ENCODE results near the gene TEX13D.

TEX13D gene

DNA sequence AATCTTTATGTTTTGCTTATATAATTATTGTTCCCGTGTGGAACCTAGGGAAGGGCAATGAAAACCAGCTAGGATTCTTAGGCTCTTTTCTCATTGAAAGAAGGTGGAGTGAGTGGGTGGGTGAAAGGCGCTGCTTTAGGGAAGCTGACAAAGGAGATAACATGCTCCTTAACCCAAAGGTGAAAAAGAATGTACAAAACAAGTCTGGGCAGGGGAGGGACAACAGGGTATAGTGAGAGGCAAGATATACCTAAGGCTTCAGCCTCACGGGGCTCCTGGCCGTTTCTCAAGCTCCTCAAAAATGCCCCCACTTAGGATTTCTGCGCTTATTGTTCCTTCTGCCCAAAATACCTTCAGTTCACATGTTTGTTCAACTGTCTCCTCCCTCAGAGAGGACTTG, 15.7 kb downstream of the TEX13D start:
- DNase-seq (ENCODE audit: low spot score) = no peak
- in situ Hi-C loops (cut with MboI; ENCODE audit: low sequenced_read_pairs, unreplicated experiment) = no loop called here
- TF ChIP-seq, protein P1, sequence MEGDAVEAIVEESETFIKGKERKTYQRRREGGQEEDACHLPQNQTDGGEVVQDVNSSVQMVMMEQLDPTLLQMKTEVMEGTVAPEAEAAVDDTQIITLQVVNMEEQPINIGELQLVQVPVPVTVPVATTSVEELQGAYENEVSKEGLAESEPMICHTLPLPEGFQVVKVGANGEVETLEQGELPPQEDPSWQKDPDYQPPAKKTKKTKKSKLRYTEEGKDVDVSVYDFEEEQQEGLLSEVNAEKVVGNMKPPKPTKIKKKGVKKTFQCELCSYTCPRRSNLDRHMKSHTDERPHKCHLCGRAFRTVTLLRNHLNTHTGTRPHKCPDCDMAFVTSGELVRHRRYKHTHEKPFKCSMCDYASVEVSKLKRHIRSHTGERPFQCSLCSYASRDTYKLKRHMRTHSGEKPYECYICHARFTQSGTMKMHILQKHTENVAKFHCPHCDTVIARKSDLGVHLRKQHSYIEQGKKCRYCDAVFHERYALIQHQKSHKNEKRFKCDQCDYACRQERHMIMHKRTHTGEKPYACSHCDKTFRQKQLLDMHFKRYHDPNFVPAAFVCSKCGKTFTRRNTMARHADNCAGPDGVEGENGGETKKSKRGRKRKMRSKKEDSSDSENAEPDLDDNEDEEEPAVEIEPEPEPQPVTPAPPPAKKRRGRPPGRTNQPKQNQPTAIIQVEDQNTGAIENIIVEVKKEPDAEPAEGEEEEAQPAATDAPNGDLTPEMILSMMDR (IDR thresholded peaks at IDR 0.05; ENCODE audit: borderline replicate concordance, control extremely low read depth, extremely low read depth, insufficient read depth, missing control alignments) = no peak

DNA sequence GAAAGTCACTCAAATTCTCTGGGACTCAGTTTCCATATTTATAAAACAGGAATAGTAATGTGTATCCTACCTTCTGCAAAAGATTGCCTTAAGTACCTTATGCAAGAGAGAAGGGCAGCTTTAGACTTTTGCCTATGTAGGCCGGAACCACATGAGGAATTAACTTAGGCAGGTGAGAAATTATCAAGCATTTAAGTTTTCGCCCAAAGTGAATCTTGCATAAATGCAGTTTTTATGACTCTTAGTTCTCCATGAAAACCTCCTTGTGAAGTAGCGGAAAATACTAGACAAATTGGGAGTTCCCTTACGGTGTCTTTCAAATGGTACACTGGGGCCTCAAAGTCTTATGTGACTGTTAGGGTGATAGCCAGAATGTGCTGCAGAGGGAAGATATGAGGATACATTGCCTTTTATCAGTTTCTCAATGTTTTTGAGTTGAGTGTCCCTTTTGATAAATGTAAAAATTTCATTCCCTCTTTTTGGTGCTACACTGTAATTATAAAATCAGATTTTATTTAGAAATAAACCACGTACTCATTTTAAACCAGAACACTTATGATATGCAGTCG, 16.5 kb downstream of the TEX13D start:
- no peak for DNase-seq (ENCODE audit: low spot score)
- TF ChIP-seq, protein P1 (IDR thresholded peaks at IDR 0.05; ENCODE audit: borderline replicate concordance, control extremely low read depth, extremely low read depth, insufficient read depth, missing control alignments) = no peak
- in situ Hi-C loops (cut with MboI; ENCODE audit: low sequenced_read_pairs, unreplicated experiment) = no loop called here

DNA sequence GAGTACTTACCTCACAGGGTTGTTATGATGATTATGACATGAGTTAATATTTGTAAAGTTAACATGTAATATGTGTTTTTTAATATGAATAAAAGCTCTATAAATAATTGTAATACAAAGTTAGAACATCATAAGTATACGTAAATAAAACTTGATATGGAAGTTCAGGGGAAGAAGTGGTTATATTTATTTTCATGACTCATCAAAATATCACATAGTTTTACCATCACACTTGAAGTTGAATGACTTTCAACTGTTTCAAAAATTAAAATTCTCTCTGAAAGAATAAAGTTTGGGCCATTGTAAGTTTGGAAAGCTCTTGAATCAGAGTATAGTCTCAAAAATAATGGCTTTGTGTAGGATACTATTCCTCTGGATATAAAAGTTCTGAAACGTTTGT, 22.2 kb downstream of the TEX13D start:
- TF ChIP-seq, protein P1 (IDR thresholded peaks at IDR 0.05; ENCODE audit: borderline replicate concordance, control extremely low read depth, extremely low read depth, insufficient read depth, missing control alignments) = no peak
- in situ Hi-C loops (cut with MboI; ENCODE audit: low sequenced_read_pairs, unreplicated experiment) = no loop called here

DNA sequence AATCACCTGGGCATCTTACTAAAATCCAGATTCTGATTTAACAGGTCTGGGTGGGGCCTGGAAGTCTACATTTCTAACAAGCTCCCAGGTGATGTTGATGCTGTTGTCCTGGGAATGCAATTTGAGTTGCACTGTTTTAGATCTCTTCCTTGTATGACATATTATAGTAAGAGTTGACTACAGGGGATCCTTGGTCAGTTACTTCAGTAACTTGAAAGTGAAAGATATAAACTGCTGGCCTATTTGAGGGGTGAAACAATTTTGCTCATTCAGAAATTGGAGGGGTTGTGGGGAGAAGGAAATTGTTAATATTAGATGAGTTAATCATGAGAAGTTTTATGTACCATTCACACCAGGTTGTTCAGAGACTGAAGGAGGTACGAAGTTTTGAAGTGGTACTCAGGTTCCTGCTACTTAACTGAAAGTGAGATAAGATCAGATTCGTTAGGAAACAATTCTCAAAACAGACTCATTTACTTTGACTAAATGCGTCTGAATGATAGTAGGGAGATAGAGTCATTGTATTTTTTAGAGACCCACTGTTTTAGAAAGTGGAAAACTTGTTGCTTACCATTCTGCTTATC, 26.4 kb downstream of the TEX13D start:
- DNase-seq (ENCODE audit: low spot score) = no peak
- in situ Hi-C loops (cut with MboI; ENCODE audit: low sequenced_read_pairs, unreplicated experiment) = no loop called here
- TF ChIP-seq, protein P1 (IDR thresholded peaks at IDR 0.05; ENCODE audit: borderline replicate concordance, control extremely low read depth, extremely low read depth, insufficient read depth, missing control alignments) = no peak

More for the DNA sequence above, 22.2 kb downstream of the TEX13D start:
- no peak for DNase-seq (ENCODE audit: low spot score)

DNA sequence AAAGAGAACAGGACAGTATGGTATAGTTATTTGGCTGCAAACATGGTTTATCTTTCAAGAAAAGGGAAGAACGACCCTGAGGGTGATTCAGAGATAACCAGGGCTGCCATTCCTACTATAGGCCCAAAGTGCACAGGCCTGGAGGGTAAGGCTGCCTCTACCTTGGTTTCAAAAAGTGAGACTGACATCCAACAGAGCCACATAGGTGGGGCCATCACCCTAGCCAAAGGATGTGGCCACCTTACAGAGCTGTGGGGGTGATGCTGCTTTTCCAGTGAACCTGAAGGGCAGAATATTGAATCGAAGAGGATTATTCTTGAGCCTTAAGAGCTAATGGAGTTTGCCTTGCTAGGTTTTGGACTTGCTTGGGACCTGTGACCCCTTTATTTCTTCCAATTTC, 29.6 kb downstream of the TEX13D start:
- in situ Hi-C loops (cut with MboI; ENCODE audit: low sequenced_read_pairs, unreplicated experiment) = no loop called here
- DNase-seq (ENCODE audit: low spot score) = no peak
- TF ChIP-seq, protein P1 (IDR thresholded peaks at IDR 0.05; ENCODE audit: borderline replicate concordance, control extremely low read depth, extremely low read depth, insufficient read depth, missing control alignments) = no peak

DNA sequence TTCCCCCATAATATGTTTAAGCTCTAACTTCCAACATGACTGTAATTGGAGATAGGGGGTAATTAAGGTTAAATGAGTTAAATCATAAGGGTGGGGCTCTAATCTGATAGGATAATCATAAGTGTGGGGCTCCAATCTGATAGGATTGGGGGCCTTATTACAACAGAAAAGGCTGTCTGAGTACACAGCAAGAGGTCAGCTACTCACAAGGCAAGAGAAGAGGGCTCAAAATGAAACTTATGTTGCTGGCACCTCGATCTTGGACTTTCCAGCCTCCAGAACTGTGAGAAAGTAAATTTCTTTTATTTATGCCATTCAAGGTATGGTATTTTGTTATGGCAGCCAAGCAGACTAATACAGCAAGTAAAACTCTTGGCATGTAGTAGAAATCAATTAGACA, 30.3 kb downstream of the TEX13D start:
- TF ChIP-seq, protein P1 (IDR thresholded peaks at IDR 0.05; ENCODE audit: borderline replicate concordance, control extremely low read depth, extremely low read depth, insufficient read depth, missing control alignments) = no peak
- in situ Hi-C loops (cut with MboI; ENCODE audit: low sequenced_read_pairs, unreplicated experiment) = no loop called here
- DNase-seq (ENCODE audit: low spot score) = no peak

Data from GM13976 (cell line).